DOHH2 (cell line): ENCODE measurements around the gene GFY.

ENCODE experiments used
- H3F3A ChIP-seq: fragments of 200-600 bp; sonication (generic), shearing (Covaris generic); 2 replicates; pipeline ENCODE4 v1.6.0; 2016; ENCODE audit warnings: antibody characterized with exemption, mild to moderate bottlenecking; ENCODE audit not compliant: control insufficient read depth, insufficient read depth
- H3K27ac ChIP-seq: fragments of 200-600 bp; sonication (generic); 2 replicates; pipeline ENCODE4 v1.5.1; 2014; ENCODE audit warnings: low read depth, mild to moderate bottlenecking, low read length, moderate library complexity
- H3K27me3 ChIP-seq: fragments of 200-600 bp; sonication (generic); 2 replicates; pipeline ENCODE4 v1.6.1; 2014; ENCODE audit warnings: mild to moderate bottlenecking, low read length, mixed read lengths; ENCODE audit not compliant: control insufficient read depth
- H3K36me3 ChIP-seq: fragments of 200-600 bp; sonication (generic); 2 replicates; pipeline ENCODE4 v1.6.1; 2014; ENCODE audit warnings: mild to moderate bottlenecking, low read length, moderate library complexity, mixed read lengths; ENCODE audit not compliant: control insufficient read depth
- H3K4me1 ChIP-seq: fragments of 200-600 bp; sonication (generic); 2 replicates; pipeline ENCODE4 v1.6.1; 2014; ENCODE audit warnings: mild to moderate bottlenecking, low read length, mixed read lengths; ENCODE audit not compliant: control insufficient read depth
- H3K4me2 ChIP-seq: fragments of 200-600 bp; sonication (generic); 2 replicates; pipeline ENCODE4 v1.6.0; 2014; ENCODE audit warnings: mild to moderate bottlenecking, low read length, moderate library complexity
- H3K4me3 ChIP-seq: fragments of 200-600 bp; sonication (generic); 2 replicates; pipeline ENCODE4 v1.5.1; 2014; ENCODE audit warnings: mild to moderate bottlenecking, low read length, mixed read lengths
- H3K79me2 ChIP-seq: fragments of 200-600 bp; sonication (generic); 2 replicates; pipeline ENCODE4 v1.6.1; 2014; ENCODE audit warnings: mild to moderate bottlenecking, low read length, mixed read lengths; ENCODE audit not compliant: control insufficient read depth
- H3K9me2 ChIP-seq: fragments of 200-600 bp; sonication (generic); replicated peaks from 2 replicates; pipeline ENCODE4 v1.6.1; 2014; ENCODE audit warnings: mild to moderate bottlenecking, low read length, mixed read lengths; ENCODE audit not compliant: control insufficient read depth
- H3K9me3 ChIP-seq: fragments of 200-600 bp; sonication (generic); 2 replicates; pipeline ENCODE4 v1.6.1; 2014; ENCODE audit warnings: antibody characterized with exemption, low read length, mixed read lengths; ENCODE audit not compliant: control insufficient read depth, insufficient read depth
- H4K20me1 ChIP-seq: fragments of 200-600 bp; sonication (generic); 2 replicates; pipeline ENCODE4 v1.6.0; 2014; ENCODE audit warnings: low read depth, mild to moderate bottlenecking, antibody characterized with exemption, low read length, moderate library complexity; ENCODE audit not compliant: control insufficient read depth, insufficient read depth
- EZH2phosphoT487 ChIP-seq: fragments of 200-600 bp; sonication (generic); IDR thresholded peaks from 2 replicates; pipeline ENCODE4 v1.6.1; 2017; ENCODE audit warnings: borderline replicate concordance, mild to moderate bottlenecking, antibody characterized with exemption, low read length, moderate library complexity, mixed read lengths
- TF ChIP-seq, protein P1 (sequence below): fragments of 200-600 bp; sonication (generic); IDR thresholded peaks from one replicate; pipeline ENCODE4 v1.5.1; 2014; ENCODE audit warnings: antibody characterized with exemption, mild to moderate bottlenecking, low read depth, low read length; ENCODE audit not compliant: poor library complexity, severe bottlenecking

Gene GFY

DNA sequence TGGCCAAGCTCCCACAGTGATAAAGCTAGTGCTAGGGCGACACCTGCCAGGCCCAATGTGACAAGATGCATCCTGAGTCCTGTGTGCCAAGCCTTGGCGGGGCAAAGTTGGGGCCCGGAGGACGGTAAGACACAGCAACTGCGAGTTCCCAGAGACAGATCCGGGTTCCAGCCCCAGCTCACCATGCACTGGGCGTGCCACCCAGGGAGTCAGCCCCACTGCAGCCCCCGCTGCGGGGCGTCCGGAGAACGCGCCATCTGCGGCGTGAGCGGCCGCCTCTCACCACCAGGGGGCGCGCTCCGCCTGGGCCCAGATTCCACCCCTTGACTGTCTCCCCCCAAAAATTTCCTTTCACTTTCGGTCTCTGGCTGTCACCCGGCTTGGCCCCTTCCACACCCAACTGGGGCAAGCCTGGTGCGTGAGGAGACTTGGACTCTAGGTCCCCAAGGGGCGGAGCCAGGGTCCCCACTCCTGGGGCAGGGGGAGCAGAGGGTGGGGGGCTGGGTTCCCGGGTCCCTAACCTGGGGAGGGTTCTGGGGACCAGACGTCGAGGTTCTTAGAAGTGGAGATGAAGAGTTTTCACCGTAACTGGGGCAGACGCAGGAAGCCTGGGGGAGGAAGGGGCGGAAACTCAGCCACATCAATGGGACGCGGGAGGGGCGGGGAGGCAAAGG lies 48.8 kb downstream of the GFY start, which contains the start of gene FLT3LG:
Gene FLT3LG (plus strand): TSS at position 348 of the 674 bp plus-strand sequence. CDS start 425 bp downstream, outside the sequence.
- Histone ChIP-seq H3K4me1 (peaks cover 44% of the 10 kb centered on the region), H3K4me2 (peak within 1 kb of the TSS; percentile 78)

DNA sequence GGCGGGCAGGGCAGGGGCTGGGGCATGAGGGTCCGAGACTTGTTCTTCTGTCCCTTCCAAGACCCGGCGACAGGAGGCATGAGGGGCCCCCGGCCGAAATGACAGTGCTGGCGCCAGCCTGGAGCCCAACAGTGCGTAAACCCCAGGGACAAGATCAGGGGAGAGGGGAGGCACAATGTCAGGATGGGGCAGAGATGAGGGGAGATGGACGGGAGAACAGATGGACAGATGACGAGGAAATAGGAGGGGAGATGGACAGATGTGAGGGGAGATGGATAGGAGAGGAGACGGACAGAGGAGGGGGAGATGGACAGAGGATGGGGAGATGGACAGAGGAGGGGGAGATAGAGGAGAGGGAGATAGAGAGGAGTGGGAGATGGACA lies 49.3 kb downstream of the GFY start:
- Histone ChIP-seq H3K27me3 (peaks cover 6% of the 10 kb centered on the region), H3K36me3 (peaks cover 15% of the 10 kb centered on the region), H3F3A (peaks cover 4% of the 10 kb centered on the region; the same call in 1 of the 2 replicates), H3K4me1 (peaks cover 40% of the 10 kb centered on the region), H3K9me2 (no peaks in the 10 kb centered on the region), H3K4me2 (peak overlapping the region; percentile 78), H4K20me1 (no peaks in the 10 kb centered on the region), H3K79me2 (no peaks in the 10 kb centered on the region), H3K4me3 (peak overlapping the region; percentile 75), H3K27ac (no peak overlapping the region), H3K9me3 (no peaks in the 10 kb centered on the region)
- TF ChIP-seq EZH2phosphoT487, result no peak
- TF ChIP-seq, protein P1, sequence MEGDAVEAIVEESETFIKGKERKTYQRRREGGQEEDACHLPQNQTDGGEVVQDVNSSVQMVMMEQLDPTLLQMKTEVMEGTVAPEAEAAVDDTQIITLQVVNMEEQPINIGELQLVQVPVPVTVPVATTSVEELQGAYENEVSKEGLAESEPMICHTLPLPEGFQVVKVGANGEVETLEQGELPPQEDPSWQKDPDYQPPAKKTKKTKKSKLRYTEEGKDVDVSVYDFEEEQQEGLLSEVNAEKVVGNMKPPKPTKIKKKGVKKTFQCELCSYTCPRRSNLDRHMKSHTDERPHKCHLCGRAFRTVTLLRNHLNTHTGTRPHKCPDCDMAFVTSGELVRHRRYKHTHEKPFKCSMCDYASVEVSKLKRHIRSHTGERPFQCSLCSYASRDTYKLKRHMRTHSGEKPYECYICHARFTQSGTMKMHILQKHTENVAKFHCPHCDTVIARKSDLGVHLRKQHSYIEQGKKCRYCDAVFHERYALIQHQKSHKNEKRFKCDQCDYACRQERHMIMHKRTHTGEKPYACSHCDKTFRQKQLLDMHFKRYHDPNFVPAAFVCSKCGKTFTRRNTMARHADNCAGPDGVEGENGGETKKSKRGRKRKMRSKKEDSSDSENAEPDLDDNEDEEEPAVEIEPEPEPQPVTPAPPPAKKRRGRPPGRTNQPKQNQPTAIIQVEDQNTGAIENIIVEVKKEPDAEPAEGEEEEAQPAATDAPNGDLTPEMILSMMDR, result no peak

More for the DNA sequence above, 48.8 kb downstream of the GFY start, which contains the start of gene FLT3LG:
- Histone ChIP-seq H3K9me2 (no peaks in the 10 kb centered on the region), H3K27me3 (peaks cover 6% of the 10 kb centered on the region), H3K36me3 (peaks cover 18% of the 10 kb centered on the region), H3K79me2 (no peaks in the 10 kb centered on the region), H3K9me3 (no peaks in the 10 kb centered on the region), H3K27ac (no peak within 1 kb of the TSS), H4K20me1 (no peaks in the 10 kb centered on the region), H3K4me3 (peak within 1 kb of the TSS; percentile 75), H3F3A (peaks cover 4% of the 10 kb centered on the region; the same call in 1 of the 2 replicates)
- no peak for TF ChIP-seq EZH2phosphoT487
- TF ChIP-seq, protein P1, result peak; percentile 99

DNA sequence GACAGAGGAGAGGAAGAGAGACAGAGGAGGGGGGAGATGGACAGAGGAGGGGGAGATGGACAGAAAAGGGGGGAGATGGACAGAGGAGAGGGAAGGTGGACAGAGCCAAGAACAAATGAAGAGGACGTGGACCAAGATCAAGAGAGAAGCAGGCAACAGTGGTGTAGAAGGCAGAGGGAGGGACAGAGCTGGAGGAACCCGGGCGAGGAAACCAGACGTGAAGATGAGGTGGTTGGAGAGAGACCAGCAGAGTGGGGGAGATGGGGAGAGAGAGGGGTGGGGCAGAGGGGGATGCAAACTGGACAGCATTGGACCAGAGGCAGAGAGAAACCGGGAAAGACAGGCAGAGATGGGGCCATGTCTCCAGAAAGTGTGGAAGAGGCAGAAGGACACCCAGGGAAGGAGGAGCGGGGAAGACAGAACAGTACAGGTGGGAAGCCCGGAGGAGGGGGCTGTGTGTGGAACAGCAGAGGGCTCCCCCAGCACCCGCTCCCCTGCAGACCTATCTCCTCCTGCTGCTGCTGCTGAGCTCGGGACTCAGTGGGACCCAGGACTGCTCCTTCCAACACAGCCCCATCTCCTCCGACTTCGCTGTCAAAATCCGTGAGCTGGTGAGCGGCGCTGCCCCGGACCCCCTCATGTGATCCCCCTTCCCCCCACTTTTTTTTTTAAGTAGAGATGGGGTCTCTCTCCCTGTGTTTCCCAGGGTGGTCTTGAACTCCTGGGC lies 50.2 kb downstream of the GFY start:
- H3K27me3 ChIP-seq, result peaks cover 6% of the 10 kb centered on the region
- no peak overlapping the region for H3K4me2 ChIP-seq

More for the DNA sequence above, 50.2 kb downstream of the GFY start:
- no peak overlapping the region for H3K27ac ChIP-seq
- peaks cover 9% of the 10 kb centered on the region for H3K36me3 ChIP-seq
- H3K4me3 ChIP-seq, result no peak overlapping the region
- H3K79me2 ChIP-seq, result no peaks in the 10 kb centered on the region
- H3K9me3 ChIP-seq, result no peaks in the 10 kb centered on the region
- peaks cover 4% of the 10 kb centered on the region; the same call in 1 of the 2 replicates for H3F3A ChIP-seq
- H3K4me1 ChIP-seq, result peaks cover 32% of the 10 kb centered on the region
- H3K9me2 ChIP-seq, result no peaks in the 10 kb centered on the region
- H4K20me1 ChIP-seq, result no peaks in the 10 kb centered on the region
- TF ChIP-seq, protein P1, result no peak
- TF ChIP-seq EZH2phosphoT487, result no peak
